CD14-positive monocyte (primary cell): Measurements from ENCODE around the gene FAM107B. TPM values are rescaled to one million over a fixed set of nuclear protein-coding genes. Genes with fewer than 3 reads are reported as not detected.

Experiments
- DNase-seq, 3 donors: peaks; one replicate each; pipeline ENCODE4 v3.0.0-alpha.2; 2011 to 2022
- H2AFZ ChIP-seq: 2 replicates; pipeline ENCODE4 v1.6.0; 2012; ENCODE audit warnings: mild to moderate bottlenecking, low read depth, low read length, inconsistent platforms; ENCODE audit not compliant: insufficient read depth, poor library complexity, severe bottlenecking
- H3K27ac ChIP-seq, 2 donors: 1 replicate in 1 of 2; 2 replicates in 1 of 2; pipeline ENCODE4 v1.5.1; 2012 to 2013; ENCODE audit warnings: low read length in 2 of 2, control low read depth in 1 of 2, inconsistent platforms in 1 of 2, low read depth in 1 of 2, mild to moderate bottlenecking in 1 of 2
- H3K27me3 ChIP-seq, 2 donors: one replicate each; pipeline versions ENCODE4 v1.6.0 to v1.6.1; 2011 to 2013; ENCODE audit warnings: low read length in 2 of 2; ENCODE audit not compliant: control insufficient read depth in 2 of 2, insufficient read depth in 2 of 2
- H3K36me3 ChIP-seq, 2 donors: replicated peaks in 1 of 2; 1 replicate in 1 of 2; 2 replicates in 1 of 2; pipeline versions ENCODE4 v1.5.1 to v1.6.1; 2012 to 2013; ENCODE audit warnings: low read length in 2 of 2, control low read depth in 1 of 2, inconsistent platforms in 1 of 2, mild to moderate bottlenecking in 1 of 2; ENCODE audit not compliant: insufficient read depth in 2 of 2, control insufficient read depth in 1 of 2
- H3K4me1 ChIP-seq, 2 donors: 1 replicate in 1 of 2; 2 replicates in 1 of 2; pipeline versions ENCODE4 v1.5.1 to v1.6.1; 2012 to 2013; ENCODE audit warnings: low read length in 2 of 2, control low read depth in 1 of 2, inconsistent platforms in 1 of 2, mild to moderate bottlenecking in 1 of 2, moderate library complexity in 1 of 2; ENCODE audit not compliant: insufficient read depth in 2 of 2, control insufficient read depth in 1 of 2
- H3K4me2 ChIP-seq: replicated peaks from 2 replicates; pipeline ENCODE3; 2012; ENCODE audit warnings: low read length, moderate library complexity, mild to moderate bottlenecking; ENCODE audit not compliant: poor library complexity, severe bottlenecking; ENCODE audit errors: extremely low read depth
- H3K4me3 ChIP-seq, 3 experiments: fragments of 200-600 bp in 1 of 3; sonication (generic) in 1 of 3; replicated peaks in 1 of 3; 1 replicate in 2 of 3; 2 replicates in 1 of 3; pipeline ENCODE4 v1.5.1; 2011 to 2013; ENCODE audit warnings: low read length in 3 of 3, mild to moderate bottlenecking in 3 of 3, control low read depth in 2 of 3, low read depth in 2 of 3, inconsistent platforms in 1 of 3, moderate library complexity in 1 of 3
- H3K79me2 ChIP-seq: 2 replicates; pipeline ENCODE4 v1.6.0; 2012; ENCODE audit warnings: mild to moderate bottlenecking, control low read depth, inconsistent platforms, low read length, moderate library complexity; ENCODE audit not compliant: insufficient read depth
- H3K9ac ChIP-seq: 2 replicates; pipeline ENCODE4 v1.6.0; 2017; ENCODE audit warnings: low read length, mild to moderate bottlenecking; ENCODE audit not compliant: insufficient read depth, poor library complexity, severe bottlenecking
- H3K9me3 ChIP-seq, 2 donors: replicated peaks in 1 of 2; 1 replicate in 1 of 2; 2 replicates in 1 of 2; pipeline versions ENCODE4 v1.5.1 to v1.6.1; 2012 to 2013; ENCODE audit warnings: low read length in 2 of 2, control low read depth in 1 of 2; ENCODE audit not compliant: control insufficient read depth in 1 of 2, insufficient read depth in 1 of 2
- H4K20me1 ChIP-seq: 2 replicates; pipeline ENCODE4 v1.6.0; 2012; ENCODE audit warnings: mild to moderate bottlenecking, low read length, control low read depth, moderate library complexity; ENCODE audit not compliant: insufficient read depth
- H3K27ac Mint-ChIP-seq, 7 donors: one replicate each; pipeline ENCODE4 v1.8.0; 2020; ENCODE audit warnings: mild to moderate bottlenecking in 7 of 7, mixed read lengths in 7 of 7, moderate library complexity in 6 of 7, inconsistent platforms in 2 of 7
- H3K27me3 Mint-ChIP-seq, 3 donors: one replicate each; pipeline ENCODE4 v1.8.0; 2021 to 2022; ENCODE audit warnings: low read depth in 3 of 3, mild to moderate bottlenecking in 3 of 3, mixed read lengths in 3 of 3, moderate library complexity in 3 of 3, inconsistent platforms in 1 of 3
- H3K36me3 Mint-ChIP-seq, 2 donors: one replicate each; pipeline ENCODE4 v1.8.0; 2020; ENCODE audit warnings: mixed read lengths in 2 of 2, inconsistent platforms in 1 of 2, mild to moderate bottlenecking in 1 of 2
- H3K4me1 Mint-ChIP-seq: one replicate; pipeline ENCODE4 v1.8.0; 2020; ENCODE audit warnings: mild to moderate bottlenecking, mixed read lengths
- H3K4me3 Mint-ChIP-seq, 2 donors: one replicate each; pipeline ENCODE4 v1.8.0; 2020; ENCODE audit warnings: mild to moderate bottlenecking in 2 of 2, mixed read lengths in 2 of 2, moderate library complexity in 1 of 2
- H3K9me3 Mint-ChIP-seq, 7 donors: one replicate each; pipeline ENCODE4 v1.8.0; 2020 to 2022; ENCODE audit warnings: mixed read lengths in 7 of 7, mild to moderate bottlenecking in 6 of 7, moderate library complexity in 6 of 7, inconsistent platforms in 2 of 7
- WGBS: methylation state at CpG from one replicate; pipeline ENCODE4 v1.1.5; 2013; ENCODE audit warnings: missing lambda C conversion rate; ENCODE audit not compliant: insufficient coverage; 5-methylcytosine and 5-hydroxymethylcytosine counted together
- intact Hi-C, 2 donors: fragments of 100-400 bp; cut with micrococcal nuclease; formaldehyde crosslinking; loops; one replicate each; pipeline versions ENCODE4 v1.15.0 to v1.15.1; 2023
- polyA plus RNA-seq, 3 donors: library from polyadenylated mRNA; depleted of rRNA in 1 of 3; unstranded in 2 of 3; stranded (reverse) in 1 of 3; fragments of 300-500 nt in 2 of 3; fragments of >200 nt in 1 of 3; fragmentation: Illumina TruSeq in 2 of 3; gene quantifications; 1 replicate in 2 of 3; 2 replicates in 1 of 3; pipeline ENCODE4 v1.2.3, GENCODE V29; 2012 to 2021
- TF ChIP-seq, protein P1 (sequence below): fragments of 200-600 bp; IDR thresholded peaks from one replicate; pipeline ENCODE4 v1.8.0; 2022; ENCODE audit warnings: antibody characterized with exemption, mild to moderate bottlenecking

The FAM107B gene
- polyA plus RNA-seq, 3 donors: 27.2 to 68.5 (median 28.4) TPM

DNA sequence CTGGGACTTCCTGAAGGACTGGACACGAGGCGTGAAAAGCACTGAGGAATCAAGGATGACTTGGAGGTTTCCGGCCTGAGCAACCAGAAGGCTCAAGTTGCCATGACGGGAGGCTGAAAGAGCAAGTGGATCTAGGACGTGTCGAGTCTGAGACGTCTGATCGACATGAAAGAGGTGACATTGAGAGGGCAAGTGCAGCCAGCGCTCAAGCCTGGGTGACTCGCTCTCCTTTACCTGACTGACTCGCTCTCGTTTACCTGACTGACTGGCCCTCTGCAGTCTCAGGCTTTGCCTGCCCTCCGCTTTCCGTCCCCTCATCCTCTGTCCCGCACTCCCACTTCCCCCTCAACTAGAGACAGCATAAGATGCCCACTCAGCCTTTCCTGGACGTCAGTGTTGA lies 241.4 kb downstream of the FAM107B start:
- Histone ChIP-seq H3K4me3 (no peak overlapping the region), H3K4me2 (no peak overlapping the region), H3K9me3 (no peaks in the 10 kb centered on the region), H4K20me1 (peaks cover 97% of the 10 kb centered on the region), H3K4me1 (peaks cover 5 to 8% of the 10 kb centered on the region in 2 donors), H3K36me3 (peaks cover 48 to 85% of the 10 kb centered on the region in 2 donors), H3K27ac (peak overlapping the region in 1 of 2 donors; percentile 39), H3K79me2 (peaks cover 100% of the 10 kb centered on the region), H2AFZ (no peak overlapping the region), H3K9ac (no peak overlapping the region), H3K27me3 (no peaks in the 10 kb centered on the region)
- Mint-ChIP-seq H3K27me3 (no peaks in the 10 kb centered on the region), H3K4me3 (no peak overlapping the region), H3K9me3 (no peaks in the 10 kb centered on the region), H3K36me3 (peaks cover 55 to 69% of the 10 kb centered on the region in 2 donors), H3K27ac (peak overlapping the region in 4 of 7 donors; percentile 11 to 85 (median 58)), H3K4me1 (peaks cover 6% of the 10 kb centered on the region)
- TF ChIP-seq, protein P1, sequence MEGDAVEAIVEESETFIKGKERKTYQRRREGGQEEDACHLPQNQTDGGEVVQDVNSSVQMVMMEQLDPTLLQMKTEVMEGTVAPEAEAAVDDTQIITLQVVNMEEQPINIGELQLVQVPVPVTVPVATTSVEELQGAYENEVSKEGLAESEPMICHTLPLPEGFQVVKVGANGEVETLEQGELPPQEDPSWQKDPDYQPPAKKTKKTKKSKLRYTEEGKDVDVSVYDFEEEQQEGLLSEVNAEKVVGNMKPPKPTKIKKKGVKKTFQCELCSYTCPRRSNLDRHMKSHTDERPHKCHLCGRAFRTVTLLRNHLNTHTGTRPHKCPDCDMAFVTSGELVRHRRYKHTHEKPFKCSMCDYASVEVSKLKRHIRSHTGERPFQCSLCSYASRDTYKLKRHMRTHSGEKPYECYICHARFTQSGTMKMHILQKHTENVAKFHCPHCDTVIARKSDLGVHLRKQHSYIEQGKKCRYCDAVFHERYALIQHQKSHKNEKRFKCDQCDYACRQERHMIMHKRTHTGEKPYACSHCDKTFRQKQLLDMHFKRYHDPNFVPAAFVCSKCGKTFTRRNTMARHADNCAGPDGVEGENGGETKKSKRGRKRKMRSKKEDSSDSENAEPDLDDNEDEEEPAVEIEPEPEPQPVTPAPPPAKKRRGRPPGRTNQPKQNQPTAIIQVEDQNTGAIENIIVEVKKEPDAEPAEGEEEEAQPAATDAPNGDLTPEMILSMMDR: no peak
- intact Hi-C loops: loop anchor here (10.0 kb wide), 1 partner anchor 292 kb away; no protein-coding TSS in a partner anchor
- WGBS: 95% methylated on average over 15 of the region's 16 CpGs
- no peak for DNase-seq

DNA sequence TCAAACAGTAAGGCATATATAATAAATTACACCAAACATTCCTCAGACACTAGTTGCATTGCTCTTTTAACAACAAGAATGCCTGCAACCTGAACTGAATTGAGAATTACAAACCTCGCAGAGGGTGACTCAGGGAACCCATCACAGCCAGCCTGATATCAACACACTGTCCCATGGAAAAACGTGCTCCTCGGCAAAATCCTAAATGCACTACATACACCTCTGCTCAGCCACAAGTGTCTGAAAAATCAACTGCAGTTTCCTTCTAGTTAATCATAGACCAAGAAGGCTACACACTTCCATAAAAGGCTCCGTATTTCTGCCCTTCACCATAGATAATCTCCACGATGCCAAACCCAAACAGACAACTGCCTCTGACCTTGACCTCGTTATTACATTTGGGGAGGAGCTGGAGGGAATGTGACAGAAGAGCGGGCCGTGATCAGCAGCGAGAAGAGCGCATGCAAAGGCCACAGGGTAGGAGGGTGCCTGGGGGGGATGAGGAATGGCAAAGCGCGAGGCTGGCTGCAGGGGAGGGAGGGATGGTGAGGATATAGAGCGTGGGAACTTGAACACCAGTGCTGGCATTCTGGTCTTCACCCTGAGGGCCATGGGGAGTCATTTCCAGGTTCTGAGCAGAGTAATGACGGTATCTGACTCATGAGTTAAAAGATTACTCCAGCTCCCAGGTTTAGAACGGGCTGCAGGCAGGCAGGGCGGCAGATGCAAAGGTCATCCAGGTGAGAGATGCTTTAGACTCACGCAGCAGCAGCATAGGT lies 242.0 kb downstream of the FAM107B start:
- H3K36me3 ChIP-seq: peaks cover 49 to 91% of the 10 kb centered on the region in 2 donors
- peak overlapping the region in 1 of 2 donors; percentile 62 for H3K27ac ChIP-seq
- 92% methylated on average over 14 of the region's 17 CpGs for WGBS
- H4K20me1 ChIP-seq: peaks cover 92% of the 10 kb centered on the region
- H3K9ac ChIP-seq: no peak overlapping the region
- TF ChIP-seq, protein P1: no peak
- H3K79me2 ChIP-seq: peaks cover 100% of the 10 kb centered on the region
- DNase-seq: no peak
- H3K4me1 Mint-ChIP-seq: peaks cover 6% of the 10 kb centered on the region
- H3K9me3 ChIP-seq: no peaks in the 10 kb centered on the region
- intact Hi-C loops: loop anchor here (10.0 kb wide), 1 partner anchor 292 kb away; no protein-coding TSS in a partner anchor
- H3K4me3 ChIP-seq: no peak overlapping the region
- H3K4me1 ChIP-seq: peaks cover 5 to 8% of the 10 kb centered on the region in 2 donors
- no peak overlapping the region for H3K4me2 ChIP-seq
- no peaks in the 10 kb centered on the region for H3K9me3 Mint-ChIP-seq
- no peaks in the 10 kb centered on the region for H3K27me3 ChIP-seq
- no peaks in the 10 kb centered on the region for H3K27me3 Mint-ChIP-seq
- no peak overlapping the region for H3K4me3 Mint-ChIP-seq
- H3K27ac Mint-ChIP-seq: peak overlapping the region; percentile 20 to 85 (median 52)
- no peak overlapping the region for H2AFZ ChIP-seq
- peaks cover 58 to 74% of the 10 kb centered on the region in 2 donors for H3K36me3 Mint-ChIP-seq
